ENCODE measurements around the gene GRAMD4.

The GRAMD4 gene

DNA sequence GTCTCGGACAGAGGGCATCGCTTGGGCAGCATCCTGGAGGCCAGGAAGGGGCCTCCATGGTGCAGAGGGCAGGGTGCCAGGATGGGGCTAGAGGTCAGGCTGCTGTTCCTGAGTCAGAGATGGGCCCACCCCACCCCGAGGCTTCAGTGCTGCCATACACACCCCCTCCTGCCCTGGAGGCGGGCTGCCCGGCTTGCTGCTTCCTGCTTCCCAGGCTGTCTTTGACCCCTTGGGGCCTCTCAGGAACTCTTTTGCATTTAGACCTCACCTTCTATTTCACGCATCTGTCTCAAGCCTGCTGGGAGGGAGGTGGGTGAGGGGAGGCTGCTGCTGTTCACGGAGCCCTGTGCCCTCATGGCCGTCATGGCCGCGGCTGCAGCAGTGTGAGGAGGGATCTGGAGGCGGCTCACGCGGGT lies 6.6 kb upstream of the GRAMD4 start:
- H3K9ac ChIP-seq = peak overlapping the region in 10 of 11 experiments; percentile 26 to 76 (median 64); a peak in 19 of 22 replicates
- no peaks in the 10 kb centered on the region for H3K36me3 ChIP-seq
- peak overlapping the region; percentile 9 to 59 (median 46); a peak in 19 of 20 replicates for H3K4me3 ChIP-seq
- H4K20me1 ChIP-seq = peaks cover 6 to 87% (median 55%) of the 10 kb centered on the region in 11 experiments; a peak in 19 of 22 replicates
- H3K27me3 ChIP-seq = peaks cover 0 to 42% (median 0%) of the 10 kb centered on the region in 11 experiments; a peak in 8 of 22 replicates
- TF ChIP-seq Cebpa-rat (IDR thresholded peaks at IDR 0.05) = no peak
- peaks cover 0 to 5% (median 0%) of the 10 kb centered on the region in 11 experiments; a peak in 5 of 22 replicates for H3K9me3 ChIP-seq (replicated peaks in 1 of 11)
- peak overlapping the region; percentile 86 to 99 (median 96) for H3K4me2 ChIP-seq
- H3K27ac ChIP-seq = peak overlapping the region in 9 of 11 experiments; percentile 26 to 69 (median 64); a peak in 17 of 22 replicates
- peaks cover 58 to 80% (median 77%) of the 10 kb centered on the region in 10 experiments for H3K4me1 ChIP-seq

DNA sequence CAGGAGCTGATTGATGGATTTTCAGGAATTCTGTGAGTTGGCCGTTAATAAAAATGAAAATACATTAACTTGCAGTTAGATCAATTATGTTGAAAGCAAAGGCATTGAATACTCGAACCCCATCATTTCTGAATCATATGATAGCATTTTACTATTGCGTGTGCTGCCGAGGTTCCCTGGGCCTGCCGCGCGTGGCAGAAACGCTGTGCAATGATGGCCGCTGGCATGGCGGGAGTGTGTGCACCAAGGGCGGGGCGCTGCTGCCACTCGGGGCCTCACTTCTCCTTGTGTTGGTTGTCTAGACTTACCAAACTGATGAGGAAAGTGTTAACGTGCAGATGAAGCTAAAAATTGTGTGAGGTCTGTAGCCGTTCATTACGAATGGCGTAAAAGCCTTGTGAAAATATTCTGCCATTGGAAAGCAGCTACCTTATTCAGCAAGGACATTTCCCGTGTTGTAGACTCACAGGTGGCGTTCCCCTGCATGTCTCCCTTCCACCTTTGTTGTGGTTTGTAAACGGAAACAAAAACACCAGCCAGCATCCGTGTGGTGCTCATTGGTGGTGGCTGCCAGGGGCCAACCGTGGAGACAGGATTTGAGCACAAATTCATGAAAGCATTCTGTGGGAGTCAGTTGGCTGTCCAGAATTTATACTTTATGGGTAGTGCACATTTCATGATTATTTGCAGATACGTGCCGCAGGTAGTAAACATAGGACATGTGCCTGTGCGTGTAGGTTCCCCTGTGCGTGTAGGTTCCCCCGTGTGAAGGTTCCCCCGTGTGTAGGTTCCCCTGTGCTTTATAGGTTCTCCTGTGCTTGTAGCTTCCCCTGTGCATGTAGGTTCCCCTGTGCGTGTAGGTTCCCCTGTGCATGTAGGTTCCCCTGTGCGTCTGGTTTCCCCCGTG lies 5.9 kb upstream of the GRAMD4 start:
- H3K27ac ChIP-seq = peak overlapping the region in 9 of 11 experiments; percentile 26 to 69 (median 64); a peak in 17 of 22 replicates

DNA sequence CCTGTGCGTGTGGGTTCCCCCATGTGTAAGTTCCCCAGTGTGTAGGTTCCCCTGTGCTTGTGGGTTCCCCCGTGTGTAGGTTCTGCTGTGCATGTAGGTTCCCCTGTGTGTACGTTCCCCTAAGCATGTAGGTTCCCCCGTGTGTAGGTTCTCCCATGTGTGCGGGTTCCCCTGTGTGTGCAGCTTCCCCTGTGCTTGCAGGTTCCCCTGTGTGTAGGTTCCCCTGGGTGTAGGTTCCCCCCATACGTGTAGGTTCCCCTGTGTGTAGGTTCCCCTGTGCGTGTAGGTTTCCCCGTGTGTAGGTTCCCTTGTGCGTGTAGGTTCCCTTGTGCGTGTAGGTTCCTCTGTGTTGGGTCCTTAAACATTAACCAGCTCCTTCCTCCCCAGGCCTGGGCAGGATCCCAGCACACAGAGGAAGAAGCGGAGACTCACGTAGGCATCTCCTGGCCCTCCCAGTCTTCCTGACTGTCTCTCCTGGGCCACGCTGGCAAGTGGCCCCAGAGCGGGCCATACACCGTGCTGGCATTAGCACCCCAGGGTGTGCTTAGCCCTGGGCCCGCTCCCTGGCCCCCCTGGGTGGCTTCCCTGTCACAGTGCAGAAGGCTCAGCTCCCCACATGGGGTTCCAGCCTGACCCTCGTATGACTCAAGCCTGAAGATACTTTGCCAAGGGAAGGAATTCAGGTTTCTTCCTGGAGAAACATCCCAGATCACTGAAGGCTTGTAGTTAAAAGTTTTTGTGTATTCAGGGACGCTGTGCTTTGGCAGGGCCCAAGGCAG lies 2.8 kb upstream of the GRAMD4 start:
- Histone ChIP-seq H3K27me3 (peaks cover 0 to 51% (median 0%) of the 10 kb centered on the region in 11 experiments; a peak in 8 of 22 replicates), H3K27ac (peak overlapping the region in 5 of 11 experiments; percentile 23 to 94 (median 92); a peak in 7 of 22 replicates), H3K36me3 (no peaks in the 10 kb centered on the region), H3K9ac (peak overlapping the region in 5 of 11 experiments; percentile 72 to 85 (median 76); a peak in 9 of 22 replicates), H3K4me1 (peaks cover 78 to 80% (median 80%) of the 10 kb centered on the region in 10 experiments), H3K9me3 (replicated peaks in 1 of 11) (peaks cover 0 to 5% (median 0%) of the 10 kb centered on the region in 11 experiments; a peak in 5 of 22 replicates), H3K4me3 (no peak overlapping the region; a peak in 1 of 20 replicates), H4K20me1 (peaks cover 4 to 84% (median 34%) of the 10 kb centered on the region in 11 experiments; a peak in 19 of 22 replicates), H3K4me2 (peak overlapping the region; percentile 86 to 100 (median 96); a peak in 21 of 22 replicates)
- no peak for TF ChIP-seq Cebpa-rat (IDR thresholded peaks at IDR 0.05)

More for the DNA sequence above, 5.9 kb upstream of the GRAMD4 start:
- Histone ChIP-seq H3K9me3 (replicated peaks in 1 of 11) (peaks cover 0 to 5% (median 0%) of the 10 kb centered on the region in 11 experiments; a peak in 5 of 22 replicates), H3K27me3 (peaks cover 0 to 49% (median 0%) of the 10 kb centered on the region in 11 experiments; a peak in 8 of 22 replicates), H3K9ac (peak overlapping the region in 9 of 11 experiments; percentile 26 to 76 (median 66); a peak in 18 of 22 replicates), H3K4me2 (peak overlapping the region; percentile 86 to 99 (median 96)), H3K36me3 (no peaks in the 10 kb centered on the region), H3K4me3 (peak overlapping the region; percentile 9 to 59 (median 46); a peak in 19 of 20 replicates), H4K20me1 (peaks cover 6 to 87% (median 62%) of the 10 kb centered on the region in 11 experiments; a peak in 19 of 22 replicates), H3K4me1 (peaks cover 58 to 80% (median 77%) of the 10 kb centered on the region in 10 experiments)
- no peak for TF ChIP-seq Cebpa-rat (IDR thresholded peaks at IDR 0.05)

DNA sequence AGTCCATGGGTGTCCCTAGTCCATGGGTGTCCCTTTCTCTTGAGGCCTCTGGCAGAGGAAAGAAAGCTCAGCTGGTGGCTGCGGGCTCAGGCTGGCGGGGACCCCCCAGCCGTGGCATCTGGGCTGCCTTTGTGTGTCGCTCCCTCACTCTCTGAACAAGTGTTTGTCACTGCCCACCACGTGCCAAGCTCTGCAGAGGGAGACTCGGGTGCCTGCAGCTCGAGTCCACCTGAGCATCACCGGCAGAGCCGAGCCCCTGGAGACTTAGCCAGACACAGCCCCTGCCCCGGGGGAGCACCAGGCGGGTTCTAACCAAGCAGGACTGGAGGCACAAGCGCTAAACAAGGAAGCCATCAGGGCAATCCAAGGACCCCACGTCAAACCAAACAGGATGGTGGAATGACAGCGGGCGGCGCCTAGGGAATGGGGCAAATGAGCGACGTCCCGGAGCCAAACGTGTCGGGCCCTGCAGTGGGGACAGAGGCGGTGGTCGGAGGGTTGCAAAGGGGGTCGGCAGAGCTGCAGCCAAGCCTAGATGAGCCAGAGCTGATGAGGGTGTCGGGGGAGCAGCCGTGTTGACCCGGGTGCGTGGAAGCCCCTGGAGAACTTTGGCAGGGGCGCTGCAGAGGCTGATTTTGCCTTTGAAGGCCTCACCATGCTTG lies 2.1 kb upstream of the GRAMD4 start:
- Histone ChIP-seq H3K27ac (peak overlapping the region in 7 of 11 experiments; percentile 85 to 94 (median 88); a peak in 13 of 22 replicates), H3K4me3 (peak overlapping the region in 1 of 10 experiments; percentile 4; a peak in 2 of 20 replicates), H3K4me2 (peak overlapping the region; percentile 86 to 100 (median 96)), H3K9ac (peak overlapping the region in 9 of 11 experiments; percentile 21 to 85 (median 76); a peak in 12 of 22 replicates), H3K9me3 (replicated peaks in 1 of 11) (peaks cover 0 to 5% (median 0%) of the 10 kb centered on the region in 11 experiments; a peak in 5 of 22 replicates), H3K4me1 (peaks cover 78 to 80% (median 80%) of the 10 kb centered on the region in 10 experiments), H3K27me3 (peaks cover 0 to 45% (median 0%) of the 10 kb centered on the region in 11 experiments; a peak in 8 of 22 replicates), H3K36me3 (no peaks in the 10 kb centered on the region), H4K20me1 (peaks cover 0 to 76% (median 27%) of the 10 kb centered on the region in 11 experiments; a peak in 17 of 22 replicates)
- no peak for TF ChIP-seq Cebpa-rat (IDR thresholded peaks at IDR 0.05)

DNA sequence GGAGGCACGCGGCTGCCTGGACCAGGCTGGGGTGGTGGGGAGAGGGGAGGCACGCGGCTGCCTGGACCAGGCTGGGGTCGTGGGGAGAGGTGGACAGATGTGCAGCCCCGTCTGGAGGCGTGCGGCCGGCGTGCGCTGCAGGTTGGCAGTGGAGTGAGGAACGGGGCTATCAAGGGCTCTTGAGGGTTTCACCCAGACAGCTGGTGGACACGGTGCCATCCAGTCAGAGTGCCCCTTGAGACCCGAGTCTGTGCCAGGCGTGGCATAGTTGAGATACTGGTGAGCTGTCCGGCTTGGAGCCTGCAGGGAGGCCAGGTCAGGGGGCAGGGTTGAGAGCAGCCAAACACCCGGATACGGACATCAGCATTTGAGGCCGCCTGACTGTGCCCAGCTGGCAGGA lies 1.5 kb upstream of the GRAMD4 start:
- H3K27ac ChIP-seq = peak overlapping the region in 9 of 11 experiments; percentile 30 to 94 (median 86); a peak in 15 of 22 replicates
- H3K36me3 ChIP-seq = no peaks in the 10 kb centered on the region
- H3K9ac ChIP-seq = peak overlapping the region in 9 of 11 experiments; percentile 21 to 85 (median 76); a peak in 16 of 22 replicates
- H3K4me3 ChIP-seq = peak overlapping the region in 1 of 10 experiments; percentile 4; a peak in 2 of 20 replicates
- H3K4me2 ChIP-seq = peak overlapping the region; percentile 86 to 100 (median 96)
- H4K20me1 ChIP-seq = peaks cover 0 to 71% (median 27%) of the 10 kb centered on the region in 11 experiments; a peak in 14 of 22 replicates
- peaks cover 78 to 80% (median 80%) of the 10 kb centered on the region in 10 experiments for H3K4me1 ChIP-seq
- H3K27me3 ChIP-seq = peaks cover 0 to 39% (median 0%) of the 10 kb centered on the region in 11 experiments; a peak in 8 of 22 replicates
- no peak for TF ChIP-seq Cebpa-rat (IDR thresholded peaks at IDR 0.05)
- H3K9me3 ChIP-seq (replicated peaks in 1 of 11) = peaks cover 0 to 5% (median 0%) of the 10 kb centered on the region in 11 experiments; a peak in 5 of 22 replicates

DNA sequence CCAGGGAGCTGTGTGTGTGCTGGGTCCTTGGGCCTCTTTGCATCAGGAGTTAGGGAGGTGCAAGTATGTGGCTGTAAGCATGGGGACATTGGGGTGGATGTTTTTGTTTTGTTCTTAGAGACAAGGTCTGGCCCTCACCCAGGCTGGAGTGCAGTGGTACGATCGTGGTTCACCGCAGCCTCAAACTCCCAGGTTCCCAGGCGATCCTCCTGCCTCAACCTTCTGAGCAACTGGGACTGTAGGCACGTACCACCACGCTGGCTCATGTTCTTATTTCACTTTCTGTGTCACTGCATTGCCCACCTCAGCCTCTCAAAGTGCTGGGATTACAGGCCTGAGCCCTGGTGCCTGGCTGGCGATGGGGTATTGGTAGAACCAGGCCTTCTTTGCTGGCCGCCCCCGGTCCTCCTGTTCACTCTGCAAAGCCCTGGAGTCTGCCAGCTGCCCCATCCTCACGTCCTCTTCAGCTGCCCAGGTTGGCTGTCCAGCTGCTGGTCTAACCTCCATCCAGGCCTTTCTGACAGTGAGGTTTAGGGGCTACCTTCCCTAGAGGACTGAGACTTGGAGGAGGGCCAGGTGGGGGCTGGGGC lies 851 bp upstream of the GRAMD4 start:
- H3K36me3 ChIP-seq = no peaks in the 10 kb centered on the region
- peak overlapping the region in 9 of 11 experiments; percentile 30 to 94 (median 86); a peak in 16 of 22 replicates for H3K27ac ChIP-seq
- peak overlapping the region; percentile 86 to 100 (median 96) for H3K4me2 ChIP-seq
- H4K20me1 ChIP-seq = peaks cover 0 to 66% (median 26%) of the 10 kb centered on the region in 11 experiments; a peak in 14 of 22 replicates
- peaks cover 0 to 5% (median 0%) of the 10 kb centered on the region in 11 experiments; a peak in 5 of 22 replicates for H3K9me3 ChIP-seq (replicated peaks in 1 of 11)
- H3K9ac ChIP-seq = peak overlapping the region in 8 of 11 experiments; percentile 63 to 85 (median 78); a peak in 17 of 22 replicates
- H3K4me3 ChIP-seq = peak overlapping the region in 5 of 10 experiments; percentile 50 to 59 (median 57); a peak in 6 of 20 replicates
- H3K4me1 ChIP-seq = peaks cover 78 to 80% (median 80%) of the 10 kb centered on the region in 10 experiments
- TF ChIP-seq Cebpa-rat (IDR thresholded peaks at IDR 0.05) = no peak
- H3K27me3 ChIP-seq = peaks cover 0 to 33% (median 0%) of the 10 kb centered on the region in 11 experiments; a peak in 8 of 22 replicates

All from BLaER1 treated with 17β-estradiol and CSF1 and Interleukin-3, amounts not matched to agents 10 nM and 100 nM (cell line).